ENCODE results near the gene ADAMTSL2.
A peak's percentile ranks its signal among the peaks of the same experiment; 100 is the strongest.

Gene ADAMTSL2

DNA sequence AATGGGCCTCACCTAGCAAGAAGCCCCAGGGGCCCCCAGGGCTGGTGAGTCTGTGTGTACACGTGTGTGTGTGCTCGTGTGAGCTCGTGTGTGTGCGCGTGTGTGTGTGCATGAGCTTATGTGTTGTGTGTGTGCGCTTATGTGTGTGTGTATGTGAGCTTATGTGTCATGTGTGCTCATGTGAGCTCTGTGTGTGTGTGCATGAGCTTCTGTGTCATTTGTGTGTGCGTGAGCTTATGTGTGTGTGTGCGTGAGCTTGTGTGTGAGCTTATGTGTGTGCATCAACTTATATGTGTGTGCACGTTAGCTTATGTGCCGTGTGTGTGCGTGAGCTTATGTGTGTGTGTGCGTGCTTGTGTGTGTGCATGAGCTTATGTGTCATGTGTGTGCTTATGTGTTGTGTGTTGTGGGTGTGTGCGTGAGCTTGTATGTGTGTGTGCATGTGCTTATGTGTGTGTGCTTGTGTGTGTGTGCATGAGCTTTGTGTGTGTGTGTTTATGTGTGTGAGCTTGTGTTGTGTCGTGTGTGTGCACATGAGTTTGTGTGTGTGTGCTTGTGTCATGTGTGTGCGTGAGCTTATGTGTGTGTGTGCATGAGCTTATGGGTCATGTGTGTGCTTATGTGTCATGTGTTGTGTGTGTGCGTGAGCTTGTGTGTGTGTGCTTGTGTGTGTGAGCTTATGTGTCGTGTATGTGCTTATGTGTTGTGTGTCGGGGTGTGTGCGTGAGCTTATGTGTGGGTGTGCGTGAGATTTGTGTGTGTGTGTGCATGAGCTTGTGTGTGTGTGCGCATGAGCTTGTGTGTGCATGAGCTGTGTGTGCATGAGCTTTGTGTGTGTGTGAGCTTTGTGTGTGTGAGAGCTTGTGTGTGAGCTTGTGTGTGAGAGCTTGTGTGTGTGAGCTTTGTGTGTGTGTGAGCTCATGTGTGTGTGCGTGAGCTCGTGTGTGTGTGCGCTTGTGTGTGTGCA, 38.9 kb upstream of the ADAMTSL2 start:
- Mint-ChIP-seq H3K9me3 (no peaks in the 10 kb centered on the region), H3K4me1 (ENCODE audit: low read depth) (no peaks in the 10 kb centered on the region), H3K27ac (no peak overlapping the region), H3K4me3 (no peak overlapping the region), H3K27me3 (ENCODE audit: low read depth) (no peaks in the 10 kb centered on the region), H3K36me3 (ENCODE audit: low read depth) (no peaks in the 10 kb centered on the region)

DNA sequence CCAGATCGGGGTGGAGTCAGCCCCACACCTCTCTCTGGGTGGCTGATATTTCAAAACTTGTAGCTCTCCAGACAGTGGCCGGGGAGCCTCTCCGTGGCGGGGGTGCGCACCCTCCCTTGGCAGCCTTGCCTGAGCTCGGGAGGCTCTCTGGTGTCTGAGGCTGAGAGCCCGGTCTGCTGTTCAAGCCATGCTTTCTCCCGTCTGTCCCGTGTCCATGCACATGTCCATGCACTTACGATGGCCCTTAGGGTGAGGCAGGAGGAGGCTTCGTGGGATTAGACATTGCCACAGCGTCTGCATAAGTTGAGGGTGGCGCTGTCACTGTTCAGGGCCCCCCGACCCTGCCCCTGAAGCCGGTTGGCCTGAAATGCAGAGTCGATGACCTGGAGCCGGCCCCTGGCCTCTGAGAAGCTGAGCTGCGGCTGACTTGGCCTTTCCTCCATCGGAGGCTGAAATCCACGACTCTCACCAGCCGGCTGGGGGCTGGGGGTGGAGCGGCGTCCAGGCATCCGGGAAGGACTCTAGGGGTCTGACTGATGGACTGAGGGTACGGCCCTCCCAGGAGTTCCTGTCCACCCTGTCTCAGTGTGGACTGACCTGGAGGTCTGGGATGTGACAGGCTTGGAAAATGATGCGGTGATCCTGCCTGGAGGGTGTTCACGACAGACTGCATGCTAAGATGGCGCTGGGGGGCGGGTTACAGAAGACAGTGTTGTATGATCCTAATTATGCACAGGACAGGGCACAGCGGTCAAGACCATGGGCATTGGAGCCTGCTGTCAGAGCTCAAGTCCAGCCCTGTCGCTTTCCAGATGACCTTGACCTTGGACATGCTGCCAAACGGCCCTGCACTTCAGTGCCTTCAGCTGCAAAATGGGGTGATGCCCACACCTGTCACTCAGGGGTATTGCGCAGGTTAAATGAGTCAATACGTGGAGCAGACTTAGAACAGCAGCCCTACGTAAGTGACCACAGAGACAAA, 37.4 kb upstream of the ADAMTSL2 start:
- Mint-ChIP-seq H3K4me1 (ENCODE audit: low read depth) (no peaks in the 10 kb centered on the region), H3K27me3 (ENCODE audit: low read depth) (no peaks in the 10 kb centered on the region), H3K4me3 (no peak overlapping the region), H3K9me3 (peaks cover 13% of the 10 kb centered on the region), H3K27ac (no peak overlapping the region), H3K36me3 (ENCODE audit: low read depth) (no peaks in the 10 kb centered on the region)

DNA sequence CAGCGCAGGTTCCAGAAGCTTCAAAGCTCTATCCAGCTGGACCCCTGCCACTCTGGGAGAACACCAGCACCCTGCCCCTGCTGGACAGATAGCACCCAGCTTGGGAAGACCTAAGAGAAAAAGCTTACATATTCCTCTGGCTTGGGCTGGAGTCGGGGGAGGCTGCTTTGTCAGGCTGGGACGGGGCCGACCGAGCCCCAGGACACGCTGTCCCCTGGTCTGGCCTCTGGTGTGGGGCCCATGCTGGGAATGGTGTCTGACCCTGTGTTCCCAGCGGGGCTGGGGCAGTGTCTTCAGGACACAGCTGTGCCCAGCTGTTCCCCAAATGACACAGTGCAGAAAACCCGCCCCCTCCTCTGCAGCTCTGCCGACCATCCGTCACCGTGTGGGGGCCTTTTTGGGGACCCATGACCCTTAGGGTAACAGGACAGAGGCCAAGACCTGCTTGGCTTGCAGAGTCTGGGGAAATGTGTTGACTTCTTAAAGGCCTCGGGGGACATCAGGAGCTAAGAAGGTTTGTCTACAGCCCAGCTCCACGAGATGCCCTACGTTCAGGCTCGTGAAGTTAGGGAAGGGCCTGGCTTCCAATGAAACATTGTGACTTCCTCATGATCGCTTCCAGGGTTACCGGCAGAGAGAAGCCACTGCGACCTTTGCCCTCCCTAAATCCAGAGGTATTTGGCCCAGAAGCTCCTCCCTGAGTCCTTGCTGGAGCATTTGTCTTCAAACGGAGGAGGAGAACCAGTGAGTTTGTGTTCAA, 35.2 kb upstream of the ADAMTSL2 start:
- Mint-ChIP-seq H3K27me3 (ENCODE audit: low read depth) (no peaks in the 10 kb centered on the region), H3K4me3 (no peak overlapping the region), H3K9me3 (peaks cover 24% of the 10 kb centered on the region), H3K27ac (no peak overlapping the region), H3K4me1 (ENCODE audit: low read depth) (no peaks in the 10 kb centered on the region), H3K36me3 (ENCODE audit: low read depth) (no peaks in the 10 kb centered on the region)

DNA sequence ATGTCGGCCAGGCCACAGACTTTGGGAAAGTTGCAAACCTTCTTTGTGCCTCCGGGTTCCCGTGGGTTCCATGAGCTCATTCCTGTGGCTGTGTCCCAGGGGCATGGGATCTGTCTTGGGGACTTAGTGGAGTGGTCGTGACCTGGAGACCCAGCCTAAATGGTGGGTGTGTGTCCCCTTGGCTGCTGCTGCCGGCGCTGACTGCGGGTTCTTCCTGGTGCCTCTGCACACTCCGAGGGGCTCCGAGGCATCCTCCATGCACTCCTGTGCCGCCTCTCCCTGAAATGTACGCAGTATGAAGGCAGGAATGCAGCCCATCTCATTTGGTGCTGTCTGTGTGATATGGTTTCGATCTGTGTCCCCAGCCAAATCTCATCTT, 34.6 kb upstream of the ADAMTSL2 start:
- H3K9me3 Mint-ChIP-seq = peaks cover 24% of the 10 kb centered on the region
- no peak overlapping the region for H3K27ac Mint-ChIP-seq
- no peaks in the 10 kb centered on the region for H3K36me3 Mint-ChIP-seq (ENCODE audit: low read depth)
- H3K4me3 Mint-ChIP-seq = no peak overlapping the region
- H3K4me1 Mint-ChIP-seq (ENCODE audit: low read depth) = no peaks in the 10 kb centered on the region
- no peaks in the 10 kb centered on the region for H3K27me3 Mint-ChIP-seq (ENCODE audit: low read depth)

DNA sequence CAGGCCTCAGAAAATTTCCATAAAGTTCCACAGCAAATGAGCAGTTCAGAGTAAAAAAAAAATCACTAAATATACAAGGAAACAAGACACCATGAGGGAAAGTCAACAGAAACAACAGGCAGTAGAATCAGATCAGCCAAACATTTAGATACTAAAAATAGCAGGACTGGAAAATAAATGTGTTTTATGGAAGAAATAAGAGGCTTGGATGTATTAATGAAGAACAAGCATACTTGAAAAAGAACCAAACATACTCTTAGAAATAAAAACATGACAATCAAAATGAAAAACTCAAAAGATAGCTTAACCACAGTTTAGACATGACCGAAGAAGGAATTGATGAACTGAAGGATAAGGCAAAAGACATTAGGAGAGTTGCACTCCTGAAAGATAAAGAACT, 32.4 kb upstream of the ADAMTSL2 start:
- no peaks in the 10 kb centered on the region for H3K27me3 Mint-ChIP-seq (ENCODE audit: low read depth)
- no peaks in the 10 kb centered on the region for H3K4me1 Mint-ChIP-seq (ENCODE audit: low read depth)
- no peaks in the 10 kb centered on the region for H3K36me3 Mint-ChIP-seq (ENCODE audit: low read depth)
- H3K27ac Mint-ChIP-seq = no peak overlapping the region
- no peak overlapping the region for H3K4me3 Mint-ChIP-seq
- H3K9me3 Mint-ChIP-seq = peaks cover 24% of the 10 kb centered on the region

DNA sequence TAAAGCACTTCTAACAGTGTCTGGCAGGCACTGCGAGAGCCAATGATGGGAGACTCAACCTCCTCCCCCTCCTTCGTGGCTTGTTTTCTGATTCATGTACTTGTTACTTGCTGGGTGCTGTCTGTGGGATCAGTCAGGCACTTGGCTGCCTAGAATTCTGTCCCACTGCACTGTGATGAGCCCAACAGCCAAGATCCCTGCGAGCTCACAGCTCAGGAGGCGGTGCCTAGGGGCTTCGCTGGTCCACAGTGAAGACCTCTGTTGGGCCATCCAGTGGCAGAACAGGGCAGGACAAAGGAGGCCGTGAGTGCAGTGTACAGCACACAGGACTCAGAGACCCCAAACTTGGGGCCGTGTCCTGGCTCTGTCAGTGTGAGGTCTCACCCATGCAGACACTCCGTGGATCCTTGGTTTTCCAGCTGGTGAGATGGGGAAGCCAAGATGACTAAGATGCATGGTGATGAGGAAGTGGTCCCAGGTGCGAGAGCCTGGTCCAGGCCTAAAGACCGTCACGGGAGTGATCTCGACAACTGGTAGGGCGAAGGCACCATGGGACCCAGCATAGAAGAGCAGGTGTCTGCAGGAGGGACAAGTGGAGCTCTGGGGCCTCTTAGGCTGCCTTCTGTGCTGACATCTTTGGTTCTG, 29.2 kb upstream of the ADAMTSL2 start:
- peaks cover 24% of the 10 kb centered on the region for H3K9me3 Mint-ChIP-seq
- H3K4me3 Mint-ChIP-seq = no peak overlapping the region
- H3K36me3 Mint-ChIP-seq (ENCODE audit: low read depth) = no peaks in the 10 kb centered on the region
- no peak overlapping the region for H3K27ac Mint-ChIP-seq
- no peaks in the 10 kb centered on the region for H3K27me3 Mint-ChIP-seq (ENCODE audit: low read depth)
- H3K4me1 Mint-ChIP-seq (ENCODE audit: low read depth) = peaks cover 5% of the 10 kb centered on the region

DNA sequence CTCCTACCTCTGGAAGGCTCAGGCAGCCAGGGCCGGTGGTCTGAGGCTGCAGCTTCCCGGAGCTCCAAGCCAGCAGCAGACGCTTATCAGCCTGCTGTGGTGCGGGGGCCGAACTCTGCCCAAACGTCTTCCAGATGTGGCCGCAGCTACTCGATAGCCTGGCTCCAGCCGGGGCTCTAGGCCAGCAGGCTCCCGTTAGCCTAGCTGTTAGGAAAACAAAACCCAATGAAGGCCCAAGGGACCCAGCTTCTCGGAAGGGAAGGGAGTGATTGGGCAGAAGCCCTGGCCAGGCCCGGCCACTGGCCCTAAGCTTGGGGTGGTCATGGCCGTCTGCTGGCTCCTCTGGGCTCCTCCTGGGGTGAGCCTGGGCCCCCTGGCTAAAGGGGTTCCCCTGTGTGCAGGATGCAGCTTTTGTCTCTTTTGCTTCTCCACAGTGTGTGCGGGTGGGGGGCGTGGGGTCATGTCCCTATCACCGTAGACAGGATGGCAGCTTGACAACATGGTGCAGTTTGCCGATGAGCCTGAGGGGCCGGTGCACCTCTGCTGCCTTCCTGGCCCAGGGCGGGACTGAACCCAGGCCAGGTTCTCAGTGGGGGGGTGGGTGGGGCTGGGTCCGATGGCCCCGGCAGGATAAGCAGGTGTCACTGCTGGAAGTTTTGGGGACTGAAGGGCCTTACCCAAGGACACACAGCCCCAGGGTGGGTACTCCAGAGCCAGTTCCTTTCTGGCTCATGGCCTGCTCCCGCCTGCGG, 28.4 kb upstream of the ADAMTSL2 start:
- H3K36me3 Mint-ChIP-seq (ENCODE audit: low read depth) = no peaks in the 10 kb centered on the region
- H3K27ac Mint-ChIP-seq = no peak overlapping the region
- H3K27me3 Mint-ChIP-seq (ENCODE audit: low read depth) = no peaks in the 10 kb centered on the region
- H3K4me1 Mint-ChIP-seq (ENCODE audit: low read depth) = peaks cover 5% of the 10 kb centered on the region
- H3K4me3 Mint-ChIP-seq = no peak overlapping the region
- H3K9me3 Mint-ChIP-seq = peaks cover 22% of the 10 kb centered on the region

DNA sequence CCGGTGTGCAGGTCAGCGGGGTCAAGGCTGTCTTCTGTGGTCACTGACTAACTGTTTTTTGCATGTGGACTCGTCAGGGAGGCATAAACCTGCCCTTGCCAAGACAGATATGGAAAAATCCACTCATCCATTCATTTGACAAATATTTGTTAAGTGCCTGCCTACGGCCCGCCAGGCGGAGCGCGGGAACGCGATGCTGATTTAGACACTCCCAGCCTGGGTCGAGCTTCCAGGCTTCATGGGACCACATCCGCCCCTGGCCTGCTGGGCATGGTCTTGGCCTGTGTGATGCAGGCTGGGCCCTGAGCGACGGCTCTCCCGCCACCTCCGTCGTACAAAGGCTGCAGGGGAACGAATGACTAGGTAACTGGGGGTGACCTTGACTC, 27.9 kb upstream of the ADAMTSL2 start:
- Mint-ChIP-seq H3K4me3 (no peak overlapping the region), H3K4me1 (ENCODE audit: low read depth) (peaks cover 5% of the 10 kb centered on the region), H3K27ac (no peak overlapping the region), H3K27me3 (ENCODE audit: low read depth) (no peaks in the 10 kb centered on the region), H3K36me3 (ENCODE audit: low read depth) (no peaks in the 10 kb centered on the region), H3K9me3 (peaks cover 17% of the 10 kb centered on the region)

DNA sequence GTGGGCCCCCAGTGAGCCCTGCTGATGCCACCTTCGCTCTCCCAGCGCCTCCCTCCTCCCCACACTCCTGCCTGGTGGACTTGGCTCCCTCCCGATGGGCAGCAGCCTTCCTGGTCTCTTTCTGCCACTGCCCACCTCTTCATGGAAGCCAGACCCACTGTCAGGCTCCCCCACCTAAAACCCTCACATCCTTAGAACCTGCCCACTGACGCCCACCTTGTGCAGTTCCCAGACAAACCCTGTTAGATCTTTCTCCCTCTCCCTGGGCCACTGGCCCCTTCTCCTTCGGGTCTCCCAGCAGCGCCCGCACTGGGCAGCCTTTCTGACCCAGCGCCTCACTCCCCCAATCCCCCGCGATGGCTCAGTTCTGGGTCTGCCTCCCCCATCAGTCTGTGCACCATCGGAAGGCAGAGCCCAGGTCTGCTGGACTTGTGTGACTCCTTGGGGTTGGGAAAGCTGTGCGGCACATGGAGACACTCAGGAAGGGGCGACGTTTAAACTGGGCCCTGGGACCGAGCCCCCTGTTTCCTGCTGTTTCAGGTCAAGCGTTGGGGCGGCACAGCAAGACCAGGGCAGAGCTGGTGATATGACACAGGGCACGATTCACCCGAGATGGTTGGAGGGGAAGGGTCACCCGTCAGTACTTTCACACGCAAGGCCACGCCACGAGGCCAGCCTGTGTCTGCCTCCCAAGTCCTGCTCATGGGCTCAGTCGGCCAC, 27.1 kb upstream of the ADAMTSL2 start:
- Mint-ChIP-seq H3K27ac (no peak overlapping the region), H3K4me1 (ENCODE audit: low read depth) (peaks cover 5% of the 10 kb centered on the region), H3K9me3 (peaks cover 9% of the 10 kb centered on the region), H3K4me3 (no peak overlapping the region), H3K27me3 (ENCODE audit: low read depth) (no peaks in the 10 kb centered on the region), H3K36me3 (ENCODE audit: low read depth) (no peaks in the 10 kb centered on the region)

DNA sequence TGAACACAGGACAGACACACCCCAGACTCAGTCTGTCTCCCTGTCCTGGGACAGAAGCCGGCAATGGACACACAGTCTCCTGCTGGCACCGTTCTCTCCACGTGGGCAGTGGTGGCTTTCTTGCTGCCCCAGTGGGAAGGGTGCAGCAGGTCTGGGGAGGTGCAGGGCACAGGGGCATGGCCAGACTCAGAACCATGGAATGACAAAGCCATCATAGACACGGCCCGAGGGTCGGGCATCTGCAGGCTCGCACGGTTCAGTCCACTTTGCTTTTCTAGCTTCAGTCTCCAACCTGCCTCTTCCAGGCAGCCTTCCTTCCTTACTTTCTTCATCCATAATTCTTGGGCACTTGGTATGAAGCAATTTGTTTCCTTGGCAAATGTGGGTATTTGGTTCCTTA, 26.5 kb upstream of the ADAMTSL2 start:
- no peaks in the 10 kb centered on the region for H3K27me3 Mint-ChIP-seq (ENCODE audit: low read depth)
- no peak overlapping the region for H3K4me3 Mint-ChIP-seq
- H3K9me3 Mint-ChIP-seq = peaks cover 6% of the 10 kb centered on the region

DNA sequence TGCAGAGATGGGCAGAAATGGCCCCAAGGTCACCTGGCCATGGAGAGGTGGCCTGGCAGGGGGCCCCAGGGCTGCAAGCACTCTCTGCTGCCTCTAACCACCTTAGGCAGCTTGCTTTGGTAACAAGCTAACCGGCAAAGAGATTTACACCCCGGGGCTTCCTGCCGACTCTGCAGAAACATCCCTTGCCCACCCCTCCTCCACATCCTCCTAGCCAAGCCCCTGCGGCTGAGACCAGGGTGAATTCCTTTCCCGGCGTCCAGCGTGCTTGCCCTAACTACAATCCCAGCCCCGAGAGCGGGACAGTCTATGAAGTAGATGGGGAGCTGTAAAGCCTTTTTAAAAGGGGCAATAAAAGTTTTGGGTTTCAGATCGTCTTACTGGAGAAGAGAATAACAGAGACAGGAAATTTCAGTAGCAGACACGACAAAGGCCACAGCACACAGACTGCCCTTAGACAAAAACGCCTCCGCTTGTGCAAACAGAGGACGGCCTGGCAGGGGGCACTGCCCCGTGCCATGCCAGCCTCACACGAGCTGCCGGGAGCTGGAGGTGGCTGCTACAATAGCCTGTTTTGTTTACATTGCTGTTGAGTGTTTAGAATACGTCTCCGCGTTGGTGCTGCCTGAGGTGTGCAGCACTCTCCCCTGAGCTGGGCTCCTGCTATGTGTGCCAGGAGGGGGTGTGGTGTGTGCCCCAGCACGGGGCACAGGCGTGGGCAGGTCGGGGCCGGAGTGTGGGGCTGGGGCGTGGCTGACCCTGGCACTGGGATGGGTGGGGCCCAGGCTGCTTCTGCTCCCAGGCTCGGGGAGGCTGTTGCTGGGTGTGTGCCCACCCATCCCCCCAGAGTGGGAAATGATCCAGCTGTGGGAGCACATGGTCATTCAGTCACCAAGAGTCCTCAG, 25.1 kb upstream of the ADAMTSL2 start:
- Mint-ChIP-seq H3K4me1 (ENCODE audit: low read depth) (peaks cover 5% of the 10 kb centered on the region), H3K4me3 (no peak overlapping the region), H3K36me3 (ENCODE audit: low read depth) (no peaks in the 10 kb centered on the region), H3K27ac (peak overlapping the region; percentile 54), H3K27me3 (ENCODE audit: low read depth) (no peaks in the 10 kb centered on the region), H3K9me3 (no peaks in the 10 kb centered on the region)

More for the DNA sequence above, 26.5 kb upstream of the ADAMTSL2 start:
- Mint-ChIP-seq H3K4me1 (ENCODE audit: low read depth) (peaks cover 5% of the 10 kb centered on the region), H3K27ac (no peak overlapping the region), H3K36me3 (ENCODE audit: low read depth) (no peaks in the 10 kb centered on the region)

DNA sequence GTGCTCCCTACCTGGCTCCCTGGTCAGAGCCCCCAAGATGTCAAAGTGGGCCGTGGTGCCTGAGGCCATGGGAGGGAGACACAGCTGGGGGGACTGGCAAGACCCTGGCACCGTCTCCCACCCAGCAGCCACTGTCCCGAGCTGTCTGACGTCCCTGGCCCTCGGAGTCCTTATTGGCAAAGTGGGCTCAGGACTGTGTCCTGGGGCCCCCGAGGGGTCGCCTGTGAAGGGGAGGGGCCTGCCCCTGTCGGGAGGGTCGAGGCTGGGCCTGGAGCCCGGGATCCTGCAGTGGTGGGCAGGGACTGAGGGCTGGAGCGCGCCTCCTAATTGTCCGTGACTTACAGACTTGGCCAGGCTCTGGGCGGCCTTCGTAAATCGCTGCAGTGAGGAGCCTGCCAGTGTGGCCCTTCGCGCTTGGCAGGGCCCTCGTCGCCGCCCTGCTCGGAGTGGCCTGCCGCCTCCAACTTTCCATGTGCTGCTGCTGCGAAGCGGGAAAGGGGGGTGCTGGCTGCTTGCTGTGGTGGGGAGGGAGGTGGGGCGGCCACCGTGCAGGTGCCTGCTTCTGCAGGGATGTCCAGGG, 23.5 kb upstream of the ADAMTSL2 start:
- Mint-ChIP-seq H3K36me3 (ENCODE audit: low read depth) (no peaks in the 10 kb centered on the region), H3K9me3 (no peaks in the 10 kb centered on the region), H3K27me3 (ENCODE audit: low read depth) (no peaks in the 10 kb centered on the region), H3K27ac (no peak overlapping the region), H3K4me3 (no peak overlapping the region), H3K4me1 (ENCODE audit: low read depth) (peaks cover 5% of the 10 kb centered on the region)
